Spleen (tissue), 11 donors: ENCODE results near the gene SNX4. TPM values are rescaled to one million over a fixed set of nuclear protein-coding genes. Genes with fewer than 3 reads are reported as not detected.

Experiments
- DNase-seq: peaks from one replicate; pipeline ENCODE4 v3.0.0-alpha.2; 2020
- H3K27ac ChIP-seq, 8 donors: fragments of 200-600 bp; sonication (generic) in 7 of 8; 1 replicate in 4 of 8; 2 replicates in 4 of 8; pipeline versions ENCODE4 v1.5.0 to v1.8.0; 2016 to 2021; ENCODE audit warnings: inconsistent platforms in 4 of 8, mild to moderate bottlenecking in 4 of 8, moderate library complexity in 1 of 8
- H3K27me3 ChIP-seq, 7 donors: fragments of 200-600 bp; sonication (generic) in 6 of 7; replicated peaks in 1 of 7; 1 replicate in 4 of 7; 2 replicates in 3 of 7; pipeline versions ENCODE4 v1.5.0 to v1.8.0; 2016 to 2021; ENCODE audit warnings: inconsistent platforms in 3 of 7, mild to moderate bottlenecking in 1 of 7
- H3K36me3 ChIP-seq, 6 donors: fragments of 200-600 bp; sonication (generic) in 5 of 6; 1 replicate in 4 of 6; 2 replicates in 2 of 6; pipeline versions ENCODE4 v1.5.0 to v1.8.0; 2016 to 2021; ENCODE audit warnings: inconsistent platforms in 2 of 6
- H3K4me1 ChIP-seq, 6 donors: fragments of 200-600 bp; sonication (generic) in 5 of 6; 1 replicate in 3 of 6; 2 replicates in 3 of 6; pipeline versions ENCODE4 v1.5.0 to v1.8.0; 2016 to 2021; ENCODE audit warnings: inconsistent platforms in 3 of 6
- H3K4me3 ChIP-seq, 8 donors: fragments of 200-600 bp; sonication (generic) in 7 of 8; 1 replicate in 4 of 8; 2 replicates in 4 of 8; pipeline versions ENCODE4 v1.5.0 to v1.8.0; 2016 to 2021; ENCODE audit warnings: inconsistent platforms in 4 of 8, mild to moderate bottlenecking in 4 of 8, moderate library complexity in 2 of 8
- H3K9me3 ChIP-seq, 8 donors: fragments of 200-600 bp; sonication (generic) in 7 of 8; 1 replicate in 4 of 8; 2 replicates in 4 of 8; pipeline versions ENCODE4 v1.5.0 to v1.8.0; 2016 to 2021; ENCODE audit warnings: inconsistent platforms in 4 of 8
- CTCF ChIP-seq, 11 experiments: fragments of 200-600 bp in 7 of 11; fragments of 450-650 bp in 4 of 11; sonication (generic) in 4 of 11; IDR thresholded peaks in 8 of 11; conservative IDR thresholded peaks in 3 of 11; 1 replicate in 7 of 11; 2 replicates in 4 of 11; pipeline versions ENCODE4 v1.4.0 to v1.8.0; 2016 to 2021; ENCODE audit warnings: antibody characterized with exemption in 11 of 11, inconsistent platforms in 4 of 11, mild to moderate bottlenecking in 1 of 11
- POLR2A ChIP-seq, 3 donors: fragments of 450-650 bp; IDR thresholded peaks; one replicate each; pipeline ENCODE4 v1.5.1; 2017; ENCODE audit warnings: antibody characterized with exemption in 3 of 3, mild to moderate bottlenecking in 1 of 3
- POLR2AphosphoS5 ChIP-seq, 3 donors: sonication (generic); formaldehyde crosslinking; IDR thresholded peaks; one replicate each; pipeline ENCODE4 v1.5.1; 2017; ENCODE audit warnings: antibody characterized with exemption in 3 of 3
- WGBS, 5 donors: extraction: QIAGEN DNeasy Blood & Tissue Kit in 3 of 5; methylation state at CpG; one replicate each; pipeline versions ENCODE4 v1.1.5 to v1.1.7; 2013 to 2018; 5-methylcytosine and 5-hydroxymethylcytosine counted together
- intact Hi-C: fragments of 100-400 bp; cut with DNase I; formaldehyde crosslinking; loops from one replicate; pipeline ENCODE4 v1.15.0; 2023; ENCODE audit warnings: low total_unique reads
- polyA plus RNA-seq, 3 donors: library from polyadenylated mRNA; stranded (reverse); fragments of 200-250 nt; gene quantifications; one replicate each; pipeline ENCODE4 v1.2.1, GENCODE V29; 2013
- total RNA-seq, 7 donors: library from RNA; depleted of rRNA in 3 of 7; stranded (reverse); fragments of >200 nt in 3 of 7; fragmentation: NEBNext Ultra II Directional in 4 of 7; extraction: Animal tissue kit (Norgen Biotek cat#: 25700) in 4 of 7; gene quantifications; one replicate each; pipeline versions ENCODE4 v1.1.0 to v1.2.1, GENCODE V29; 2016 to 2021
- donor health status: healthy with polysubstance abuse.
- donor health status: DM: no; HTN: no; CAD: no; lungs with moderate emphysema.
- donor health status: DM: no; HTN: no; CAD: no.
- donor health status: Bipolar disorder and iron deficiency.
- donor health status: healthy.
- donor health status: DM: no; HTN: no; CAD: no.
- donor health status: DM: yes; HTN: yes; CAD: no.

The SNX4 gene
- total and polyA plus RNA-seq, 10 donors, result 12.8 to 55.3 (median 28.2) TPM

- TF ChIP-seq POLR2AphosphoS5 (IDR thresholded peaks at IDR 0.05), result no peak
- TF ChIP-seq CTCF (IDR thresholded peaks at IDR 0.05 in 8 of 11, conservative IDR thresholded peaks at IDR 0.05 in 3 of 11), result no peak
- TF ChIP-seq POLR2A (IDR thresholded peaks at IDR 0.05), result no peak
- intact Hi-C loops, result no loop called here
- no peaks in the 10 kb centered on the region for H3K9me3 ChIP-seq
- no peaks in the 10 kb centered on the region for H3K27me3 ChIP-seq
- 85 to 94% (median 91%) methylated on average over 1 of the region's 1 CpG for WGBS, 5 donors
- no peak overlapping the region for H3K4me3 ChIP-seq
- no peaks in the 10 kb centered on the region for H3K4me1 ChIP-seq
- peaks cover 0 to 100% (median 52%) of the 10 kb centered on the region in 6 donors for H3K36me3 ChIP-seq
- H3K27ac ChIP-seq, result no peak overlapping the region
- DNase-seq, result no peak
Measured at GRCh38 chr3:125470671-125471070, 49.3 kb downstream of the SNX4 start.

- no peaks in the 10 kb centered on the region for H3K4me1 ChIP-seq
- intact Hi-C loops, result no loop called here
- 87 to 96% (median 93%) methylated on average over 5 of the region's 5 CpGs for WGBS, 5 donors
Measured at GRCh38 chr3:125462722-125463299, 57.2 kb downstream of the SNX4 start.

GRCh38 chr3:125461896-125462295 is 58.1 kb downstream of the SNX4 start:
- H3K4me1 ChIP-seq, result no peaks in the 10 kb centered on the region
- TF ChIP-seq POLR2A (IDR thresholded peaks at IDR 0.05) (no peak), POLR2AphosphoS5 (IDR thresholded peaks at IDR 0.05) (no peak), CTCF (IDR thresholded peaks at IDR 0.05 in 8 of 11, conservative IDR thresholded peaks at IDR 0.05 in 3 of 11) (no peak)
- no peak overlapping the region for H3K27ac ChIP-seq
- H3K36me3 ChIP-seq, result peaks cover 0 to 99% (median 43%) of the 10 kb centered on the region in 6 donors
- intact Hi-C loops, result no loop called here
- 96 to 99% (median 96%) methylated on average over 6 of the region's 6 CpGs for WGBS, 5 donors
- no peaks in the 10 kb centered on the region for H3K9me3 ChIP-seq
- no peaks in the 10 kb centered on the region for H3K27me3 ChIP-seq
- DNase-seq, result no peak
- H3K4me3 ChIP-seq, result no peak overlapping the region

More at GRCh38 chr3:125462722-125463299, 57.2 kb downstream of the SNX4 start:
- Histone ChIP-seq H3K36me3 (peaks cover 0 to 99% (median 44%) of the 10 kb centered on the region in 6 donors), H3K27me3 (no peaks in the 10 kb centered on the region), H3K9me3 (no peaks in the 10 kb centered on the region), H3K4me3 (no peak overlapping the region), H3K27ac (no peak overlapping the region)
- DNase-seq, result no peak
- TF ChIP-seq POLR2AphosphoS5 (IDR thresholded peaks at IDR 0.05) (no peak), POLR2A (IDR thresholded peaks at IDR 0.05) (no peak), CTCF (IDR thresholded peaks at IDR 0.05 in 8 of 11, conservative IDR thresholded peaks at IDR 0.05 in 3 of 11) (no peak)

GRCh38 chr3:125460233-125460632 is 59.8 kb downstream of the SNX4 start:
- Histone ChIP-seq H3K27ac (no peak overlapping the region), H3K4me3 (no peak overlapping the region), H3K36me3 (peaks cover 0 to 100% (median 53%) of the 10 kb centered on the region in 6 donors), H3K27me3 (no peaks in the 10 kb centered on the region), H3K4me1 (no peaks in the 10 kb centered on the region), H3K9me3 (no peaks in the 10 kb centered on the region)
- DNase-seq, result no peak
- WGBS, 5 donors, result 74 to 89% (median 84%) methylated on average over 3 of the region's 3 CpGs
- no peak for TF ChIP-seq POLR2AphosphoS5 (IDR thresholded peaks at IDR 0.05)
- no peak for TF ChIP-seq POLR2A (IDR thresholded peaks at IDR 0.05)
- TF ChIP-seq CTCF (IDR thresholded peaks at IDR 0.05 in 8 of 11, conservative IDR thresholded peaks at IDR 0.05 in 3 of 11), result no peak
- intact Hi-C loops, result no loop called here
